GM20000 (cell line): Measurements from ENCODE around the gene CFI.

ENCODE experiments used
- DNase-seq: peaks from one replicate; pipeline ENCODE4 v3.0.0; 2012; ENCODE audit warnings: low spot score
- TF ChIP-seq, protein P1 (sequence below): IDR thresholded peaks from 2 replicates; pipeline ENCODE4 v1.5.1; 2012; ENCODE audit warnings: mild to moderate bottlenecking, control low read depth; ENCODE audit errors: extremely low read depth, missing control alignments

The CFI gene

DNA sequence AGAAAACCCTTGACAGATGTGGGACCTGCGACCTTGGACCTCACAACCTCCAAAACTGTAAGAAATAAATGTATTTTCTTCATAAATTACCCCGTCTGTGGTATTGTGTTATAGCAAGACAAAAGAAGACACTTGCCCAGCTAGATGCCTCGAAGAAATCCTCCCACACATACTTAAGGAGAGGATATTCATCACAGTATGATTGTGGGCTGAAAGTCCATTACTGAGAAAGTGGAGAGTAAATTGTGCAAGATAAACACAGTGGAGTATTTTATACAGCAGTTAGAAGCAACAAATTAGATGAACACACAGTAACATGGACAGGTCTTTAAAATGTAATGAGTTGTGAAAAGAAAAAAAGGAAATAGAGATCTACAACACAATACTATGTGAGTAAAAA lies 46.1 kb downstream of the CFI start:
- TF ChIP-seq, protein P1, sequence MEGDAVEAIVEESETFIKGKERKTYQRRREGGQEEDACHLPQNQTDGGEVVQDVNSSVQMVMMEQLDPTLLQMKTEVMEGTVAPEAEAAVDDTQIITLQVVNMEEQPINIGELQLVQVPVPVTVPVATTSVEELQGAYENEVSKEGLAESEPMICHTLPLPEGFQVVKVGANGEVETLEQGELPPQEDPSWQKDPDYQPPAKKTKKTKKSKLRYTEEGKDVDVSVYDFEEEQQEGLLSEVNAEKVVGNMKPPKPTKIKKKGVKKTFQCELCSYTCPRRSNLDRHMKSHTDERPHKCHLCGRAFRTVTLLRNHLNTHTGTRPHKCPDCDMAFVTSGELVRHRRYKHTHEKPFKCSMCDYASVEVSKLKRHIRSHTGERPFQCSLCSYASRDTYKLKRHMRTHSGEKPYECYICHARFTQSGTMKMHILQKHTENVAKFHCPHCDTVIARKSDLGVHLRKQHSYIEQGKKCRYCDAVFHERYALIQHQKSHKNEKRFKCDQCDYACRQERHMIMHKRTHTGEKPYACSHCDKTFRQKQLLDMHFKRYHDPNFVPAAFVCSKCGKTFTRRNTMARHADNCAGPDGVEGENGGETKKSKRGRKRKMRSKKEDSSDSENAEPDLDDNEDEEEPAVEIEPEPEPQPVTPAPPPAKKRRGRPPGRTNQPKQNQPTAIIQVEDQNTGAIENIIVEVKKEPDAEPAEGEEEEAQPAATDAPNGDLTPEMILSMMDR = no peak
- no peak for DNase-seq

DNA sequence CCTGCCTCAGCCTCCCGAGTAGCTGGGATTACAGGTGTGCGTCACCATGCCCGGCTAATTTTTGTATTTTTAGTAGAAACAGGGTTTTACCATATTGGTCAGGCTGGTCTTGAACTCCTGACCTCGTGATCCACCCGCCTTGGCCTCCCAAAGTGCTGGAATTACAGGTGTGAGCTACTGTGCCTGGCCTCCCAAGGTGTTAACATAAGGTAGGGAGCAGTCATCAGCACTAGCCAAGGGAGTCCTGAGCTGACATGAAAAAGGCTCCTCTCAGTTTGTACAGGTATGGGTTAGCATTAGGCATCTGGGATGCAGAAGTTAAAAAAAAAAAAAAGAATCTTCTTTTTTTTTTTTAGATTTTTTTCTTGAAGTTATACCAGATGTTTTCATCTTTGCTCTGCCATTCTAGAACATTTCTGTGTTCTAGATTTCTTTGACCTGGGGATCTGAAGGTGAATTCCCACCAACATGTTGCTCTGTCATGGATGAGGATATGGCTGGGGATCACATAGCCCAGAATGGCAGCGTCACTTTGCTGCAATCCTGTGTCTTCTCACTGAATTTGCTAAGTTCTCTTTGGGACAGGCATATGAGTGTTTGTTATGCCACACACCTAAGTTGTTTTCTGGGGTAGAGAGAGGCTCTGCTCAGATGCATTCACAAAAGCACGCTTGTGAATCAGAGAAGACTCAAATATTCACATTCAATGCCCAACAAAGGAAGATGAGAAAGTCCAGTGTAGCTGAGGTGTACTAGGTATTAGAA lies 47.5 kb downstream of the CFI start:
- TF ChIP-seq, protein P1 = no peak
- no peak for DNase-seq

DNA sequence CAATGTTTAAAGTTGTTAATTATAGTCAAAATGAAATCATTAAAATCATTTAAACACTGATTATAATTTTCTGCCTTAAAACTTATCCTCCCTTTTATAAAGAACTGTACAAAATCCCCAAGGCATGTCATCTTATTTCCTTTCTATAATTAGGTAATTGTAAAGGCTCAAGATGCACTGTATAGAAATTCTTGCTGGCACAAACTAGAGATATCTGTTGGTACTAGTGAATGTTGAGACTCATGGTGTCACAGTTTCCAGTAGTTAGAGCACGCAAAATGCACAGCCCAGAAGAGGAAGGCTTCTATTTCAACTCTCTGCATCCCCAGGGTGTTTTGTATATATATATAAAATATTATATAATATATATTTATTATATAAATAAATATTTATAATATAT lies 49.3 kb downstream of the CFI start:
- DNase-seq = no peak
- TF ChIP-seq, protein P1 = no peak

DNA sequence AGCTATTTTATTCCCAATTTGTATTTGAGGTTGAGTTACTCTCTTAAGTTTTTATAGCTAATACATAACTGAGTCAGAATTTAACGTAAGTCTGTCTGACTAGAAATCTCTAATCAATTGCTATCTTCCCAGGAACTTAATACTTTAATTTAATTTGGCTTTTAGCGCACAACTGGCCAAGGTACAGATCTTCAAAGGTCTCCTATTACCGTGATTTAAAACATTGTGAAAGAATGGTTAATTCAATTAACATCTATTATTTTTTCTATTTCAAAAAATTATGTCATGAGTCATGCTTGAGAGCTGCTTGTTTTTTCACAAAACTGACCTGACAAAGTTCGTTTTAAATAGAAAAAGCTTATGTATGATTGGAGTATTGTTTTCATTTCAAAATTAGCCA lies 49.9 kb downstream of the CFI start:
- TF ChIP-seq, protein P1 = no peak
- no peak for DNase-seq

DNA sequence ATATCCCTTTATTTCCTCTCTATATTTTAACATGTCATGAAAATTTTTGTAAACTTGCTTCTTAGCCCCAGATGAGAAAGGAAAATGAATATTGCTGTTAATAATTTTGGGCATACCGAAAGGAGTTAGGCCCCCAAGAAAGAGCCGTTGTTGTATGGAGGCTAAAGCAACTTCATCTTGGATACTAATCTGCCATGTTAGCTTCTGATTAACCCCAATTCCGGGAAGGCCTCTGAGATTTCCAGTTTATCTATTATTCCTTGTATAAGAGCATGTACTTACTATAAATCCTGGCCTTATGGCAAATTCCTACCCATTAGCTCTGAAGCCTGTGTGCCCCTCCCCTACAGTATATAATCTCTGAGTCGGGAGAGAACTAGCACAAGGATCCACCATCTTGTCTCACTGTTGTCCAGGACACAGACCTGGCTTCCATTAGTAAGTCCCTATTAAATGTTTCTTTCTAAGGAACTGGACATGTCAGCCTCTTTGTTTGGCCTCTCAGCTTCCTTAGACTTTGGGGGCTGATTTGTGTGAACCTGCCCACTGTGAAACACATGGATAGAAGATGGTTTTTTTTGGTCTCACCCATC lies 51.1 kb downstream of the CFI start:
- DNase-seq = no peak
- TF ChIP-seq, protein P1 = no peak

DNA sequence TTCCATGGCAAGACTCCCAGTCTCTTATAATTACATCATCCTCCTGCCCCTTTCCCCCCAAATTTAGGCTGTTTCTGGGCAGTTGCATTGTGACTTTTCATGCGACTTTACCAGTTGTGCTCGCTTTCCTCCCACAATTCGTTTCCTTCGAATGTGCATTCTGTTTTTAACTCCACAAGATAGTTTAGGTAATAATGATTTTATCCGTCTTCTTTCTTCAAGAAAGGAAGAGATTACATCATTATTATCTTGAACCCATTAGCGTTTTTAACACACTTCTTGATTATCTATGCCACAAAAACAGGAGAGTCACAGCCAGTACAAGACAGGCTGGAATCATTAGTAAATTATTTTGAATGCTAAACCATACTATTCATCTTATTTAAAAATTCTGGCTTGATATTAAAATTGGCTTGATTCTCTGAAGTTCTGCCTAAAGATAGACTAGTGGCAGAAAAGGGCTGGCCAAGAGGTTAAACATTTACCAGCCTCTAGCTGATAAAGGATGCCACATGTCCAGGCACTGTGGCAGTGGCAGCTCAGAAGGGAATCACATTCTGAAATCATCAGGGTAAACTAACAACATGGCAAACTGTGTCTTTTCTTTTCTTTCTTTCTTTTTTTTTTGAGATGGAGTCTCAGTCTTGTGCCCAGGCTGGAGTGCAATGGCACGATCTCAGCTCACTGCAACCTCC lies 52.3 kb downstream of the CFI start:
- TF ChIP-seq, protein P1 = no peak
- DNase-seq = no peak

DNA sequence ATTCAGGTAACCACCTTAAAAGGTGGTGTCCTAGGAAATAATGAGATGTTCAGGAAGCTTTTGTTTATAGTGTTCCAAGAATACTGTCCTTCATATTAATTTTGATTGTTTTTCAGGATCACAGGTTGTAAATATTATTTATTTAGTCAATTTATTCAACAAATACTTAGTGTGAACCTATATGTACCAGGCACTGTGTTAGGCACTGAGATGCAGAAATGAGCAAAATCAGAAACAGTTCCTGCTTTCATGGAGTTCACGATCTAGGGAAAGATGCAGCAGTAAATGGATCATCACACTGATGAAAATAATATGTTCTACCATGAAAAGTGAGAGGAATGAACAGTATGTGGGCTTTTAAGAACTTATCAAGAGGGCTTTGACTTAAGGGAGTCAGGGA lies 53.7 kb downstream of the CFI start:
- DNase-seq = no peak
- TF ChIP-seq, protein P1 = no peak
